WERI-Rb-1 (cell line): Measurements from ENCODE around the gene SEC14L3.
"Not testable (repeated sequence)": the region's sequence is repeated elsewhere in the genome, so short reads cannot be mapped to it uniquely, and the experiment has no call there.

Experiments used
- DNase-seq: peaks from one replicate; pipeline ENCODE4 v3.0.0-alpha.2; 2020
- H3K27ac ChIP-seq: fragments of 250-450 bp; sonication (Bioruptor Pico); 2 replicates; pipeline ENCODE4 v1.5.1; 2020; ENCODE audit warnings: mild to moderate bottlenecking, moderate library complexity
- H3K27me3 ChIP-seq: fragments of 250-450 bp; sonication (Bioruptor Pico); 2 replicates; pipeline ENCODE4 v1.5.1; 2021; ENCODE audit warnings: mild to moderate bottlenecking, low read depth, moderate library complexity; ENCODE audit not compliant: insufficient read depth, severe bottlenecking
- H3K36me3 ChIP-seq: fragments of 250-450 bp; sonication (Bioruptor Pico); 2 replicates; pipeline ENCODE4 v1.5.1; 2020; ENCODE audit warnings: mild to moderate bottlenecking, moderate library complexity
- H3K4me3 ChIP-seq: 2 replicates; pipeline ENCODE4 v1.5.1; 2011; ENCODE audit warnings: low read depth, mild to moderate bottlenecking, control low read depth, low read length
- H3K9me3 ChIP-seq: fragments of 250-450 bp; sonication (Bioruptor Pico); 2 replicates; pipeline ENCODE4 v1.5.1; 2021; ENCODE audit warnings: mild to moderate bottlenecking, moderate library complexity; ENCODE audit not compliant: severe bottlenecking
- CTCF ChIP-seq: IDR thresholded peaks from 2 replicates; pipeline ENCODE4 v1.5.1; 2011; ENCODE audit warnings: low read depth, mild to moderate bottlenecking, control low read depth, inconsistent platforms, low read length

Gene SEC14L3

GRCh38 chr22:30474121-30474520, 2.3 kb upstream of the SEC14L3 start:
- H3K9me3 ChIP-seq = no peaks in the 10 kb centered on the region
- no peaks in the 10 kb centered on the region for H3K27me3 ChIP-seq
- no peak for DNase-seq
- H3K4me3 ChIP-seq = no peak overlapping the region
- no peak overlapping the region for H3K27ac ChIP-seq
- TF ChIP-seq CTCF = no peak
- H3K36me3 ChIP-seq = no peaks in the 10 kb centered on the region

GRCh38 chr22:30472994-30473720, 1.3 kb upstream of the SEC14L3 start:
- Histone ChIP-seq H3K27me3 (no peaks in the 10 kb centered on the region), H3K27ac (no peak overlapping the region), H3K4me3 (no peak overlapping the region), H3K9me3 (no peaks in the 10 kb centered on the region), H3K36me3 (no peaks in the 10 kb centered on the region)
- no peak for TF ChIP-seq CTCF
- no peak for DNase-seq

- Histone ChIP-seq H3K27me3 (no peaks in the 10 kb centered on the region), H3K9me3 (no peaks in the 10 kb centered on the region), H3K36me3 (no peaks in the 10 kb centered on the region), H3K4me3 (no peak overlapping the region), H3K27ac (no peak overlapping the region)
- DNase-seq = no peak
- no peak for TF ChIP-seq CTCF
Measured at GRCh38 chr22:30470655-30471054, 1.2 kb downstream of the SEC14L3 start.

- Histone ChIP-seq H3K9me3 (no peaks in the 10 kb centered on the region), H3K4me3 (no peak overlapping the region), H3K27ac (no peak overlapping the region), H3K36me3 (no peaks in the 10 kb centered on the region), H3K27me3 (no peaks in the 10 kb centered on the region)
- TF ChIP-seq CTCF = no peak
- no peak for DNase-seq
Measured at GRCh38 chr22:30469165-30469564, 2.7 kb downstream of the SEC14L3 start.

- H3K36me3 ChIP-seq, H3K27me3 ChIP-seq, H3K4me3 ChIP-seq, H3K27ac ChIP-seq, DNase-seq, H3K9me3 ChIP-seq: not testable (repeated sequence)
Measured at GRCh38 chr22:30460555-30460954, 11.3 kb downstream of the SEC14L3 start.

- no peak for TF ChIP-seq CTCF
Measured at GRCh38 chr22:30460147-30460546, 11.7 kb downstream of the SEC14L3 start.

More at GRCh38 chr22:30460147-30460546, 11.7 kb downstream of the SEC14L3 start:
- Histone ChIP-seq H3K9me3 (no peaks in the 10 kb centered on the region), H3K27ac (no peak overlapping the region), H3K27me3 (no peaks in the 10 kb centered on the region), H3K36me3 (no peaks in the 10 kb centered on the region), H3K4me3 (no peak overlapping the region)
- DNase-seq = no peak
